ENCODE data around the gene PRCP. TPM values are rescaled to one million over a fixed set of nuclear protein-coding genes. Genes with fewer than 3 reads are reported as not detected.
"Not testable (repeated sequence)": the region's sequence is repeated elsewhere in the genome, so short reads cannot be mapped to it uniquely, and the experiment has no call there.

PRCP gene
- total RNA-seq, 2 experiments from 2014 or later: 17.3 to 21.8 TPM

- H3K9me3 Mint-ChIP-seq (ENCODE audit: low read depth): no peaks in the 10 kb centered on the region
- ATAC-seq (no peak), DNase-seq (no peak)
- CTCF ChIA-PET: interaction anchor here (1.3 kb wide), 1 partner anchor 10 kb away, joined by 5 read pairs; no protein-coding TSS in a partner anchor
- no peak overlapping the region for H3K27ac Mint-ChIP-seq
- peaks cover 2% of the 10 kb centered on the region for H3K27me3 Mint-ChIP-seq
- H3K4me1 Mint-ChIP-seq: peaks cover 8% of the 10 kb centered on the region
- no peak overlapping the region for H3K4me3 Mint-ChIP-seq
- peaks cover 1% of the 10 kb centered on the region for H3K36me3 Mint-ChIP-seq
Measured at GRCh38 chr11:82857145-82857544, 43.1 kb downstream of the PRCP start.

- Mint-ChIP-seq H3K9me3 (ENCODE audit: low read depth) (no peaks in the 10 kb centered on the region), H3K27me3 (no peaks in the 10 kb centered on the region), H3K27ac (no peak overlapping the region), H3K4me1 (peaks cover 8% of the 10 kb centered on the region), H3K4me3 (no peak overlapping the region), H3K36me3 (peaks cover 1% of the 10 kb centered on the region)
- ATAC-seq (no peak), DNase-seq (no peak)
- CTCF ChIA-PET: interaction anchor here (1.6 kb wide), 1 partner anchor 138 kb away, joined by 3 read pairs; no protein-coding TSS in a partner anchor
Measured at GRCh38 chr11:82855616-82856015, 44.6 kb downstream of the PRCP start.

- not testable (repeated sequence) for H3K27me3 Mint-ChIP-seq; H3K36me3 Mint-ChIP-seq; H3K4me1 Mint-ChIP-seq; ATAC-seq; H3K27ac Mint-ChIP-seq; DNase-seq; H3K9me3 Mint-ChIP-seq (ENCODE audit: low read depth); H3K4me3 Mint-ChIP-seq
- CTCF ChIA-PET: interaction anchor here (1.6 kb wide), 1 partner anchor 137 kb away, joined by 3 read pairs; no protein-coding TSS in a partner anchor
Measured at GRCh38 chr11:82854916-82855315, 45.3 kb downstream of the PRCP start.

- H3K4me1 Mint-ChIP-seq: peaks cover 8% of the 10 kb centered on the region
- CTCF ChIA-PET: interaction anchor here (0.6 to 5.6 kb wide), 3 partner anchors 13 to 137 kb away, joined by 3 to 32 read pairs (median 4); no protein-coding TSS in a partner anchor
- H3K36me3 Mint-ChIP-seq: peaks cover 1% of the 10 kb centered on the region
- ATAC-seq (no peak), DNase-seq (no peak)
- no peak overlapping the region for H3K4me3 Mint-ChIP-seq
- H3K27ac Mint-ChIP-seq: no peak overlapping the region
- no peaks in the 10 kb centered on the region for H3K9me3 Mint-ChIP-seq (ENCODE audit: low read depth)
- no peaks in the 10 kb centered on the region for H3K27me3 Mint-ChIP-seq
Measured at GRCh38 chr11:82854242-82854641, 46.0 kb downstream of the PRCP start.

GRCh38 chr11:82848829-82849228 lies 51.4 kb downstream of the PRCP start:
- Mint-ChIP-seq H3K9me3 (ENCODE audit: low read depth) (no peaks in the 10 kb centered on the region), H3K4me1 (peaks cover 2% of the 10 kb centered on the region), H3K27ac (no peak overlapping the region), H3K27me3 (no peaks in the 10 kb centered on the region), H3K4me3 (no peak overlapping the region), H3K36me3 (no peaks in the 10 kb centered on the region)
- DNase-seq (no peak), ATAC-seq (no peak)
- CTCF ChIA-PET: interaction anchor here (1.3 kb wide), 1 partner anchor 19 kb away, joined by 5 read pairs; no protein-coding TSS in a partner anchor

- CTCF ChIA-PET: interaction anchor here (1.0 kb wide), 1 partner anchor 10 kb away, joined by 3 read pairs; no protein-coding TSS in a partner anchor
- ATAC-seq (no peak), DNase-seq (no peak)
- Mint-ChIP-seq H3K9me3 (ENCODE audit: low read depth) (no peaks in the 10 kb centered on the region), H3K27ac (no peak overlapping the region), H3K27me3 (no peaks in the 10 kb centered on the region), H3K4me3 (no peak overlapping the region), H3K4me1 (no peaks in the 10 kb centered on the region), H3K36me3 (no peaks in the 10 kb centered on the region)
Measured at GRCh38 chr11:82845356-82846353, 54.6 kb downstream of the PRCP start.

- Mint-ChIP-seq H3K36me3 (no peaks in the 10 kb centered on the region), H3K4me3 (no peak overlapping the region), H3K27me3 (no peaks in the 10 kb centered on the region), H3K4me1 (no peaks in the 10 kb centered on the region), H3K9me3 (ENCODE audit: low read depth) (no peaks in the 10 kb centered on the region), H3K27ac (no peak overlapping the region)
- ATAC-seq: no peak
- CTCF ChIA-PET: interaction anchor here (1.0 kb wide), 1 partner anchor 21 kb away, joined by 3 read pairs; no protein-coding TSS in a partner anchor
- no peak for DNase-seq
Measured at GRCh38 chr11:82843057-82843795, 57.0 kb downstream of the PRCP start.

- H3K27me3 Mint-ChIP-seq: no peaks in the 10 kb centered on the region
- ATAC-seq: no peak
- peaks cover 2% of the 10 kb centered on the region for H3K36me3 Mint-ChIP-seq
- H3K4me1 Mint-ChIP-seq: no peaks in the 10 kb centered on the region
- DNase-seq: no peak
- CTCF ChIA-PET: no interaction called here
- H3K27ac Mint-ChIP-seq: no peak overlapping the region
- H3K9me3 Mint-ChIP-seq (ENCODE audit: low read depth): no peaks in the 10 kb centered on the region
- no peak overlapping the region for H3K4me3 Mint-ChIP-seq
Measured at GRCh38 chr11:82842019-82842418, 58.2 kb downstream of the PRCP start.

- ATAC-seq: no peak
- DNase-seq: no peak
- Mint-ChIP-seq H3K4me3 (no peak overlapping the region), H3K27me3 (no peaks in the 10 kb centered on the region), H3K36me3 (peaks cover 13% of the 10 kb centered on the region), H3K4me1 (no peaks in the 10 kb centered on the region), H3K27ac (no peak overlapping the region), H3K9me3 (ENCODE audit: low read depth) (no peaks in the 10 kb centered on the region)
- CTCF ChIA-PET: no interaction called here
Measured at GRCh38 chr11:82837650-82838049, 62.6 kb downstream of the PRCP start.

- Mint-ChIP-seq H3K4me1 (no peaks in the 10 kb centered on the region), H3K36me3 (peaks cover 17% of the 10 kb centered on the region), H3K27me3 (no peaks in the 10 kb centered on the region), H3K4me3 (no peak overlapping the region), H3K27ac (no peak overlapping the region), H3K9me3 (ENCODE audit: low read depth) (no peaks in the 10 kb centered on the region)
- ATAC-seq (no peak), DNase-seq (no peak)
- CTCF ChIA-PET: interaction anchor here (1.2 kb wide), 1 partner anchor 34 kb away, joined by 4 read pairs; no protein-coding TSS in a partner anchor
Measured at GRCh38 chr11:82832983-82833382, 67.2 kb downstream of the PRCP start.

GRCh38 chr11:82831364-82831763 lies 68.9 kb downstream of the PRCP start:
- H3K4me3 Mint-ChIP-seq: no peak overlapping the region
- CTCF ChIA-PET: no interaction called here

GRCh38 chr11:82830746-82831145 lies 69.5 kb downstream of the PRCP start:
- H3K27ac Mint-ChIP-seq: no peak overlapping the region
- no peak for ATAC-seq
- H3K27me3 Mint-ChIP-seq: no peaks in the 10 kb centered on the region
- no peak for DNase-seq
- H3K36me3 Mint-ChIP-seq: peaks cover 13% of the 10 kb centered on the region
- CTCF ChIA-PET: interaction anchor here (0.7 kb wide), 1 partner anchor 24 kb away, joined by 4 read pairs; no protein-coding TSS in a partner anchor
- no peaks in the 10 kb centered on the region for H3K9me3 Mint-ChIP-seq (ENCODE audit: low read depth)
- no peak overlapping the region for H3K4me3 Mint-ChIP-seq
- no peaks in the 10 kb centered on the region for H3K4me1 Mint-ChIP-seq

More at GRCh38 chr11:82831364-82831763, 68.9 kb downstream of the PRCP start:
- Mint-ChIP-seq H3K4me1 (no peaks in the 10 kb centered on the region), H3K27me3 (no peaks in the 10 kb centered on the region), H3K36me3 (peaks cover 15% of the 10 kb centered on the region), H3K27ac (no peak overlapping the region), H3K9me3 (ENCODE audit: low read depth) (no peaks in the 10 kb centered on the region)
- no peak for ATAC-seq
- no peak for DNase-seq

- Mint-ChIP-seq H3K27ac (no peak overlapping the region), H3K9me3 (ENCODE audit: low read depth) (no peaks in the 10 kb centered on the region), H3K4me1 (no peaks in the 10 kb centered on the region), H3K36me3 (peaks cover 6% of the 10 kb centered on the region), H3K27me3 (no peaks in the 10 kb centered on the region), H3K4me3 (no peak overlapping the region)
- ATAC-seq (no peak), DNase-seq (no peak)
- CTCF ChIA-PET: no interaction called here
Measured at GRCh38 chr11:82829101-82829500, 71.1 kb downstream of the PRCP start.
